ENCODE measurements around the gene CNST.
"Not testable (repeated sequence)": the region's sequence is repeated elsewhere in the genome, so short reads cannot be mapped to it uniquely, and the experiment has no call there.

Gene CNST

GRCh38 chr1:246587606-246588005 lies 21.4 kb downstream of the CNST start:
- DNase-seq: no peak

DNA sequence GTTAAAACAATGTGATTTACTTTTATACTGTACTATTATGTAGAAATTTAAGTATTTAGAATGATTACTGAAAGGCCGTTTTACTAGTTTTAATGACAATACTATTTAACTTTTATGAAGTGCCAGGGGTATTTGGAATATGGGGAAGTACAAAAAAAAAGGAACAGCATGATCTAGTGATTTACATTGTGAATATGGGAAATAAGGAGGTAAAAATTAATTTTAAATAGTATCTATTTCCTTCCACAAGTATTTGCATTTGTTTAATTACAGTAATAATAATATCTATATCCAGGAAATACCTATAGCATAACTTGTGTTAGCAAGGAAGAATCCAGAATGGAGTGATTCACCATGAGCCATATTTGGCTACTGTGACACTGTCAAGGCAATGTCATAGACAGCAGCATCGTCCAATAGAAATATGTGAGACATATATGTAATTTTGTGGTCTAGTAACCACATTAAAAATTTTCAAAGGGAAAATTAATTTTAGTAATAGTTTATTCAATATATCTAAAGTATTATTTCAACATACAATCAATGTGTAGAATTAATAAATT lies 22.0 kb downstream of the CNST start:
- DNase-seq: no peak

GRCh38 chr1:246589919-246590318 lies 23.7 kb downstream of the CNST start:
- DNase-seq: not testable (repeated sequence)

GRCh38 chr1:246591047-246591446 lies 24.8 kb downstream of the CNST start:
- DNase-seq: no peak

- DNase-seq: no peak
These were observed 25.2 kb downstream of the CNST start for GRCh38 chr1:246591504-246591903.

- no peak for DNase-seq
These were observed 25.7 kb downstream of the CNST start for GRCh38 chr1:246591958-246592357.

DNA sequence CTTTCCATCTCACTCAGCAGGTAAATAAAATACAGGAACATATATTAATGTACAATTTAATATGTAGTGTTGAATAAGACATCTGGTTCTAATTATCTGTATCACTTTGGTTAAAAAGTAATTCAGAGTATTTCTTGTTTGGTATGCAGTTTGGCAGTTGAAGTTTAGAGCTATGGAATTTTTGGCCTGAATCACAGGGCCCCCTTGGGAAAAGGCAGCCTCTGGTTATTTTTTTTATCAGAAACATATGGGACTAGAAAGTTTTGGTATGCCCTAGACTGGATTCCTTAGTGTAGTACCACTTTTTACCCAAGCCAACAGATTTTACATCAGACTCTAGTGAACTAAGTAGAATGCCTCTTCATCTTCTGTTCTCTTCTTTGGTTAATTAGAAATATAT lies 26.4 kb downstream of the CNST start:
- DNase-seq: no peak

GRCh38 chr1:246595146-246595545 lies 28.9 kb downstream of the CNST start:
- DNase-seq: no peak

GRCh38 chr1:246597340-246597739 lies 31.1 kb downstream of the CNST start:
- no peak for DNase-seq

GRCh38 chr1:246597971-246598370 lies 31.7 kb downstream of the CNST start:
- DNase-seq: no peak

GRCh38 chr1:246599315-246599714 lies 33.1 kb downstream of the CNST start:
- no peak for DNase-seq

DNA sequence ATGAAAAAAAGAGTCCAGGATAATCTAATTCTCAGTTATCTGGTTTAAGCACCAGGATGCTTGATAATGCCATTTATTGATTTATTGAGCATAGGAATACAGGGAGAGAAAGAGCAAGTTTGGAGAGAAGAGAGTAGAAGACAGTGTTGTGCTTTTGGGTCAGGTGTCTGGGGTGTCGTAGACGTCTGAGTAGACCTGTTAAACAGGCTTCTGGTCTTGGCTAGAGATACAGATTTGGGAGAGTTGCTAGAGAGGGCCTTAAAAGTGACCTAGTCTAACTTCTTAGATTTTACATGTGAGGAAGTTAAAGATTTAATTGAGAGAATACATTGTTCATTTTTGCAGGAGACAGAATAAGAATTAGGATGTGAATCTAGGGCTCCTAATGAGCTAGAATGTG lies 34.3 kb downstream of the CNST start:
- no peak for DNase-seq

DNA sequence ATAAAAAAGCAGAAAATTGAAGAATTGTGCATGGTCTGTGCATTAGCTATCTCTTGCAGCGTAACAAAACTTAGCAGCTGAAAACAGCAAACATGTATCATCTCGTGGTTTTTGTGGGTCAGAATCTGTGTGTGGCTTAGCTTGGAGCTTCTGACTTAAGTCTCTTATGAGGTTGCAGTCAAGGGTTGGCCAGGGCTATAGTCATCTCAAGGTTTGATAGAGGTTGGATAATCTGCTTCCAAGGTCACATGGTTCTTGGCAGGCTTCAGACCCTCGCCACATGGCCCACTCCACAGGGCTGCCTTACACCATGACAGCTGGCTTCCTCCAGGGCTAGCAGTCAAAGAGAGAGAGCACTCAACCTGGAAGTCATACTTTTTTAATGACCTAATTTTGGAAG lies 35.9 kb downstream of the CNST start:
- DNase-seq: no peak

GRCh38 chr1:246605231-246605630 lies 39.0 kb downstream of the CNST start:
- not testable (repeated sequence) for DNase-seq

DNA sequence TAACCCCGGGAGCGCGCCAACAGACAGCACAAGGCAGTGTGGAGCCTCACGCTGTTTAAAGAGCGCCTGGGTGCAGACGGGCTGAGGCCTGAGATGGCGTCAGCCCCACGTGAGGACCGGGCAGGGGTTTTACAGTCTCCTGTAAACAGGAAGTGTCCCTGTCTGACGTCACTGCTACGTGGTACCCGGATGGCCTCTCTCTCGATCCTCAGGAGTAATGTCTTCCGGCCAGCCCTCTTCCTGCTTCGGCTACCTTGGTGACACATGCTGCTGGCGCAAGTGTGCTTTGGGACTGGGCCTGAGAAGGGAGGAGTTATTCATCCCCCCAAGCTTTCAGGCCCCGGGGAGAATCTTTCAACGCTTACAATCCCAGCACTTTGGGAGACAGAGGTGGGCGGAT lies 41.2 kb downstream of the CNST start:
- no peak for DNase-seq

GRCh38 chr1:246608616-246609376 lies 42.5 kb downstream of the CNST start:
- peak; percentile 49 for DNase-seq

DNA sequence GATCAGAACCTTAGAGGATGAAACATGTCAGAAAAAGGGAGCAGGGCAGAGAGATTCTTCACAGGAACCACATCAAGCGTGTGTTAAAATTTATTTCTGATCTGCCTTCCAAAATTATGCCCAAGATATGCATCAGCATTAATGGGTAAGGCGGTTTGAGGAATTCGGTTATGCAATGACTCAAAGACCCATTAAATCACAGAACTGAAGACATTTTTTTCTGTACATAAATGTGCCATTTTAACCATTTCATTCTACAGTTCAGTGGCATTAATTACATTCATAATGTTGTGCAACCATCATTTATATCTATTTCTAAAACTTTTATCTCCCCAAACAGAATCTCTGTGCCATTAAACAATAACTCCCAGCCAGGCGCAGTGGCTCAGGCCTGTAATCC lies 43.4 kb downstream of the CNST start:
- DNase-seq: no peak

DNA sequence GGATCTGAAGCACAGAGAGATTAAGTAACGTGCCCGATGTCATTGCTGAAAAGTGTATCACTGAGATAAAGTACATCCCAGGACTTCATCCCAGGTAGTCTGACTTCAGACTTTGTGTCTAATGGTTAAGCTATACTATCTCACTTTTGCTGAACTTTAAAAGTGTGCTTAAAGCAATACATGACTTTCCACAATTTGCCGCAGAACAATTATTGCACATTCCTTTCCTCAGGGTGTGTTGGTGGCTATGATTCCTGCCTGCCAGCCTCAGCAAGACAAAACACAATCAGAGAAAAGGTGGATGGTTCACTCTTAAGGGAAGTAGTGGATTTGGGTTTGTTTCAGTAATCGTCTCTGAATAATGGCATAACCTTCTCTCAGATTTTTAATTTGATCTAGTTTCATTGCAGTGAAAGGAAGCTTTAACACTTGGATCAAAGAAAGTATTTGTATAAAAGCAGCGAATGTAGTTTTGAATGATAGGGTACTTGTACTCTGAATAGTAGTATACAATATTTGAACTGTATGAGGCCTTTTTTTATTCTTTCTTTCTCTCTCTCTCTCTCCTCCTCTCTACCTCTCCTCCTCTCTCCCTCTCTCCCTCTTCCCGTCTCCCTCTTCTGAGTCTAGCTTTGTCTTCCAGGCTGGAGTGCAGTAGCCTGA lies 47.0 kb downstream of the CNST start:
- no peak for DNase-seq

GRCh38 chr1:246617156-246617555 lies 50.9 kb downstream of the CNST start:
- DNase-seq: no peak

GRCh38 chr1:246617768-246618167 lies 51.5 kb downstream of the CNST start:
- DNase-seq: no peak

DNA sequence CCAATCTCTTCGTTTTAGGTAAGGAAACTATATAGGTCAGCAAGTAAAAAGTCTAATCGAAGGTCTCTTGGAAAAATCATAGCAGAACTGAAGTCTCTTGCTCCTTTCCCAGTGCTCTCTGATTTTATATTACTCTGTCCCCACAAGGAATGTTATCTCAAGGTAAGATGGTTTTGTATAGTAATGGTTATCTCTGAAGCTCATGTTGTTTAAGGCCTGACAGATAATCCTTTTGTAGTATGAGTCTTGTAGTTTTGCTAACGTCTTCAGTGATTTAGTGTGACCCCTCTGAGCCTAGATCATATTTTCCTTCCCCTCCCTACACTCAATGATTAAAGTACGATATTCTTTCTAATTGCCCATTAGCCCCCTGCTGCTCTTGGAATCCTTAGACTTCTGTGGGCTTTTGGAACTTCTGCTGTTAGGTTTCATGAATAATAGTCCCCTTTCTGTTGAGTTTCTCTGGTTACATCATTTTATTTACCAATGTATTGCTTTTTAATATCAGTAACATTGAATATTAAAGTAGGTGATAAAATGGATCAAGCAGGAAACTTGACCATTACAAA lies 52.1 kb downstream of the CNST start:
- no peak for DNase-seq

- no peak for DNase-seq
These were observed 55.9 kb downstream of the CNST start for GRCh38 chr1:246622035-246622652.

DNA sequence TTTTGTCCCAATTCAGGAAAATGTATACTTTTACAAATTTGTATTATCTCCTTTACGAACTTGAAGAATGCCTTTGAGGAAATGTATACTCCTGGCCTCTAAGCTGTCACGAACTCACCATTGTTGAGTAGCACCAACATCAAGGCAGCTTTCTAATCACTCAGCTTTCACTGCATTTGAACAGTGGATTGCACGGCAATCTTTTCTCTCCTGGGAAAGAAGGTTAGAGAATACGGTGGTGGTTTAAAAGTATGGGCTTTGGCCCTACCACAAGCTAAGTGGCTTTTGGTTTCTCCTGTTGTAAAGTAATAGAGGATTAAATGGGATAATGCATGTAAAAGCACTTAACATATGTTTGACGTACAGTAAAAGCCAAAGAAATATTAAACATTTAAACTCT lies 57.8 kb downstream of the CNST start:
- no peak for DNase-seq

DNA sequence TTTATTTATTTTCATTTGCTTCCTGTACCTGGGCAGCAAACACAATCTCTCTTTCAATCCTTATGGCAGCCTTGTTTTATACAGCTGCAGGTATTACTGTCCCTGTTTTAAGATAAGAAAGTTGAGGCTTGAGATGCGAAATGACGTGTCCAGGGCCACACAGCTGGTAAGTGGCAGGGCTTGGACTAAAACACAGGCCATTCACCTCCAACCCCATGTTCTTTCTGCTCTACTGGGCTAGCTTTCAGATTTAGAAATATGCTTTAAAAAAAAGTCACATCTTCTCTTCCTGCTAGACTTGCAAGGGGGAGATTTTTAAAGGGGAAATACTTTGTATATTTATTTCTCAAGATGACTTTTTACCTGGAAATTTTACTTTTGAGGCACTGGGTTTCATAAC lies 62.8 kb downstream of the CNST start:
- DNase-seq: no peak

All from 8988T (cell line).